Small intestine (tissue), 7 donors: ENCODE results near the gene RPL19. TPM values are rescaled to one million over a fixed set of nuclear protein-coding genes. Genes with fewer than 3 reads are reported as not detected.

Experiments used
- DNase-seq, 2 donors: peaks; one replicate each; pipeline versions ENCODE4 v3.0.0 to v3.0.0-alpha.2; 2013
- FAIRE-seq: peaks from 2 replicates; lab custom pipeline; 2012; peaks lifted over from hg19 to GRCh38; lab: Jason Lieb, UNC
- H3K27ac ChIP-seq, 3 donors: one replicate each; pipeline ENCODE4 v1.5.1; 2013; ENCODE audit warnings: low read length in 2 of 3, mild to moderate bottlenecking in 2 of 3, control low read depth in 1 of 3, inconsistent platforms in 1 of 3, low read depth in 1 of 3, moderate library complexity in 1 of 3
- H3K27me3 ChIP-seq, 3 donors: one replicate each; pipeline ENCODE4 v1.6.1; 2013; ENCODE audit warnings: low read length in 3 of 3, inconsistent platforms in 1 of 3; ENCODE audit not compliant: control insufficient read depth in 3 of 3, insufficient read depth in 3 of 3
- H3K36me3 ChIP-seq, 3 donors: one replicate each; pipeline ENCODE4 v1.6.1; 2013; ENCODE audit warnings: low read length in 3 of 3, inconsistent platforms in 1 of 3, low read depth in 1 of 3, mild to moderate bottlenecking in 1 of 3, moderate library complexity in 1 of 3; ENCODE audit not compliant: control insufficient read depth in 3 of 3, insufficient read depth in 2 of 3
- H3K4me1 ChIP-seq, 3 donors: one replicate each; pipeline ENCODE4 v1.6.1; 2013; ENCODE audit warnings: low read length in 2 of 3, inconsistent platforms in 1 of 3, low read depth in 1 of 3, mild to moderate bottlenecking in 1 of 3, moderate library complexity in 1 of 3; ENCODE audit not compliant: control insufficient read depth in 3 of 3, insufficient read depth in 2 of 3
- H3K4me3 ChIP-seq, 3 donors: one replicate each; pipeline ENCODE4 v1.5.1; 2013; ENCODE audit warnings: low read length in 3 of 3, control low read depth in 1 of 3, inconsistent platforms in 1 of 3, low read depth in 1 of 3, mild to moderate bottlenecking in 1 of 3, moderate library complexity in 1 of 3
- H3K9me3 ChIP-seq, 2 donors: one replicate each; pipeline ENCODE4 v1.6.1; 2013; ENCODE audit warnings: low read depth in 1 of 2, low read length in 1 of 2; ENCODE audit not compliant: control insufficient read depth in 2 of 2, insufficient read depth in 1 of 2
- WGBS, 3 donors: extraction: QIAGEN DNeasy Blood & Tissue Kit; methylation state at CpG; one replicate each; pipeline ENCODE4 v1.1.7; 2013; 5-methylcytosine and 5-hydroxymethylcytosine counted together
- polyA plus RNA-seq, 4 donors: library from polyadenylated mRNA; stranded (reverse) in 3 of 4; unstranded in 1 of 4; fragments of 200-250 nt in 3 of 4; fragments of 120-200 nt in 1 of 4; gene quantifications; one replicate each; pipeline versions ENCODE4 v1.2.1 to v1.2.3, GENCODE V29; 2013
- donor health status: healthy with polysubstance abuse.
- donor health status: control.
- donor health status: control.
- donor health status: Bipolar disorder and iron deficiency.
- donor health status: healthy.

RPL19 gene
- polyA plus RNA-seq, 4 donors = 1,923 to 3,263 (median 2,767) TPM

- peaks cover 0 to 41% (median 2%) of the 10 kb centered on the region in 3 donors for H3K27me3 ChIP-seq
- WGBS, 3 donors = 40 to 63% (median 48%) methylated on average over 7 of the region's 7 CpGs
Observed at GRCh38 chr17:39208136-39208535, 8.1 kb downstream of the RPL19 start.

GRCh38 chr17:39208893-39209292 lies 8.8 kb downstream of the RPL19 start:
- no peak overlapping the region for H3K27ac ChIP-seq
- DNase-seq (peak in 1 of 2 donors; percentile 49), FAIRE-seq (no peak)
- peaks cover 0 to 43% (median 2%) of the 10 kb centered on the region in 3 donors for H3K27me3 ChIP-seq
- no peak overlapping the region for H3K4me3 ChIP-seq
- H3K9me3 ChIP-seq = no peaks in the 10 kb centered on the region
- peaks cover 1 to 18% (median 3%) of the 10 kb centered on the region in 3 donors for H3K36me3 ChIP-seq
- H3K4me1 ChIP-seq = peaks cover 0 to 14% (median 0%) of the 10 kb centered on the region in 3 donors
- WGBS, 3 donors = 29 to 36% (median 29%) methylated on average over 8 of the region's 8 CpGs

More at GRCh38 chr17:39208136-39208535, 8.1 kb downstream of the RPL19 start:
- H3K4me1 ChIP-seq = peaks cover 0 to 14% (median 0%) of the 10 kb centered on the region in 3 donors
- no peak overlapping the region for H3K4me3 ChIP-seq
- DNase-seq = no peak
- no peak for FAIRE-seq
- no peak overlapping the region for H3K27ac ChIP-seq
- H3K9me3 ChIP-seq = no peaks in the 10 kb centered on the region
- H3K36me3 ChIP-seq = peaks cover 5 to 26% (median 8%) of the 10 kb centered on the region in 3 donors

DNA sequence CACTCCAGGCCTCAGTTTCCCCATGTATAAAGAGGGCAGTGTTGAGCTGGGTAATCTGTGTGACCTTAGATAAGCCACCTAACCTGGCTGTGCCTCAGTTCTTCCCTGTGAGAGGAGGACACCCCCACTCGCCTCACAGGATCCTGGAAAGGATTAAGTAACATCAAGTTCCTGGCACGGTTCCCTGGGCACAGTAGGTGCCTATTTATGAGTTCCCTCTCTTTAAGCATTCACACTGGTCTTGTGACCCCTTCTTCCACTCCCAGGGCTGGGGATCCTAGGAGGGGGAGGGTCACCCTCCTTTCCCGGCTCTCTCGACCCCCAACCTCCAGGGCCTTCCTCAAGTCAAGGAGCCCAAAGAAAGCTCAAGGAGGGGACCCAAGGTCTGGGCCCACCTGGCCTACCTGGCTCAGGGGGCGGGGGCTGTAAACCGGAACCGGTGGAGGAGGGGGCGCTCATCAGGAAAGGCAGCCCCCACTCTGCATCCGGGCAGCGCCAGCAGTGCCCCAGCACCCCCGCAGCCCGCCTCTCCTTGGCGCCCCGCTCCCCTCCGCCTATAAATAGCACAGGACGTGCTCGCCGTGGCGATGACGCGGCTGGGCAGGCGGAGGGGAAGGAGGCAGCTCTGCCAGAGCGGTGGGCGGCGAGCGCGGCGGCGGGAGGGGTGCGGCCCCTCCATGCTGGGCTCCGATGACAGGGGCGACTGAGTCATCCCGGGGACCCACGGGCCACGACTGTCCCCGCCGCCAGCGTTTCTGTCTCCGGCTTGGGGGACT lies 9.4 kb downstream of the RPL19 start:
- peaks cover 0 to 14% (median 0%) of the 10 kb centered on the region in 3 donors for H3K4me1 ChIP-seq
- H3K9me3 ChIP-seq = no peaks in the 10 kb centered on the region
- no peak overlapping the region for H3K27ac ChIP-seq
- peak overlapping the region in 1 of 3 donors; percentile 30 for H3K4me3 ChIP-seq
- peaks cover 0 to 12% (median 0%) of the 10 kb centered on the region in 3 donors for H3K36me3 ChIP-seq
- DNase-seq (peak in 1 of 2 donors; percentile 56), FAIRE-seq (no peak)
- H3K27me3 ChIP-seq = peaks cover 0 to 45% (median 2%) of the 10 kb centered on the region in 3 donors
- 3 to 7% (median 7%) methylated on average over 20 to 39 of the region's 39 CpGs for WGBS, 3 donors

DNA sequence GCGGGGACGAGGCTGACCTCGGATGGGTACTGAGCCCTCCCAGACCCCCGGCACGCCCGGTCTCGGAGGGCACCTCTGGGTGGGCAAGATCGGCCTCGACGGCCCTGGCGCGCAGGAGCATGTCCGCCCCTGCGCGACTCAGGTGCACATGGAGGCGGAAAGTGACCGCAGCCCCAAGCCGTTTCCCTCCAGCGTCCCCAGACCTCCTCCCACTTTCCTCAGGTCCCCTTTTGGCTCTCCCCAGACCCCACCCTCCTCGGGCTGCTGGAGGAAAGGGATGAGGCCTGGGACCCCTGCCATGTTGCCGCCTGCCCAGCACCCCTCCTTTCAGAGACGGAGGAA lies 10.0 kb downstream of the RPL19 start:
- H3K4me3 ChIP-seq = peak overlapping the region in 1 of 3 donors; percentile 30
- WGBS, 3 donors = 9 to 23% (median 15%) methylated on average over 14 to 22 of the region's 22 CpGs
- no peak for DNase-seq
- H3K4me1 ChIP-seq = peaks cover 0 to 14% (median 0%) of the 10 kb centered on the region in 3 donors
- no peaks in the 10 kb centered on the region for H3K9me3 ChIP-seq
- FAIRE-seq = no peak
- H3K36me3 ChIP-seq = peaks cover 0 to 7% (median 0%) of the 10 kb centered on the region in 3 donors
- H3K27ac ChIP-seq = no peak overlapping the region
- peaks cover 0 to 50% (median 2%) of the 10 kb centered on the region in 3 donors for H3K27me3 ChIP-seq

DNA sequence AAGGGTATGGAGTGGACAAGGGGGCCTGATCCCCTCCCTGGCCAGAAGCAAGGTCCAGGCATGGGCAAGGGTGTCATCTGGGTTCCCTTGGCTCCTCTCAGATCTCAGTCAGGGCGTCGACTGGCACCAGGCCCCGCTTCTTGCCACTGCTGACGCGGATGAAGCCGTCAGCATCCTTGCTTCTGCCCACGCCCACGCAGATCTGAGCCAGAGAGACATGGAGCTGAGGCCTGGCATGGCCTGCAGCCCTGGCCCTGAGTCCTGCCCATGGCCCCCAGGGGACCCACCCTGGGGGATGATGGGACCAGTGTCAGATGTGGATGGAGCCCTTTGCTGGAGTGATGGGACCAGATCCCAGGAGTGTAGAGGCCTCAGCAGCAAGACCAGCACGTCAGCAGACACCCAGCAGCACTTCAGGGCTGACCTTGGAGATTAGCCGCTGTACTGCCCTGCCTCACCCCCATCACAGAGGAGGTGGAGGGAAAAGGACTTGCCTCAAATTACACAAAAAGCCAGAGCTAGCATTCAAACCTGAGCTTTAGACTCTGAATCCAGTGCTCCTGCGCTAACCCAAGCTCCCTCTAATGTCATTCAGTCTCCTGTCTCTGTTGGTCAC lies 12.2 kb downstream of the RPL19 start:
- H3K27me3 ChIP-seq = peaks cover 0 to 68% (median 2%) of the 10 kb centered on the region in 3 donors
- H3K4me1 ChIP-seq = peaks cover 0 to 14% (median 0%) of the 10 kb centered on the region in 3 donors
- WGBS, 3 donors = 74 to 84% (median 74%) methylated on average over 11 of the region's 11 CpGs
- H3K9me3 ChIP-seq = no peaks in the 10 kb centered on the region
- no peak overlapping the region for H3K27ac ChIP-seq
- FAIRE-seq = no peak
- H3K4me3 ChIP-seq = no peak overlapping the region
- H3K36me3 ChIP-seq = no peaks in the 10 kb centered on the region
- DNase-seq = no peak

DNA sequence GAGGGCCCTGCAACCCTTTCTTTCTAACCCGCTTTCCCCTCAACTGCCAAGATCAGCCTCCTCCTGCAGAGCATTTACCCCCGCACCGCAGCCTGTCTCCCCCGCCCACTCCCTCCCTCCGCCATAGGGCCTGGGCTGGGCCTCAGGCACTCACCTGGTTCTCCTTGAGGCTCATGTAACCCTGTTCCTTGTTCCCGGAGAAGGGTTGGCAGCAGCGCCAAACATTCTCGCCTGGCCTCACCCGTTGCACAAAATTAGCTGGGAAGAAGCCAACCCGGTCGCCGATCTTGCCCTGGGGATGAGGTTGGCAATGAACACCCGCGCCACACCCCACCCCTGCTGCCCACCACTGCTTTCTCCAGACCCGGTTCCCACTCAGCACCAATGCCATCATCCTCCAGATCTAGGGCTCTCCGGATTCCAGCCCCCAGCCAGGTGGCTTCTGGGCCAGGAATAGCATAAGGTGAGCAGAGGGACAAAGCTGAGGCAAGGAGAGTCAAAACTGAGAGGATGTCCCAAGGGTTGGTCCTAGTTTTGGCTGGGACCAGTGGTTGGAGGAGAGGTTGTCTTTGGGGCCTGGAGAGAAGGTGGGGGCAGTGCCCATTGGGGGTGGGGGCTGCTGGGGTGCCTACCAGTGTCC lies 12.9 kb downstream of the RPL19 start:
- H3K4me3 ChIP-seq = no peak overlapping the region
- DNase-seq = no peak
- H3K27me3 ChIP-seq = peaks cover 0 to 73% (median 2%) of the 10 kb centered on the region in 3 donors
- H3K9me3 ChIP-seq = no peaks in the 10 kb centered on the region
- no peaks in the 10 kb centered on the region for H3K36me3 ChIP-seq
- no peak overlapping the region for H3K27ac ChIP-seq
- no peak for FAIRE-seq
- peaks cover 0 to 14% (median 0%) of the 10 kb centered on the region in 3 donors for H3K4me1 ChIP-seq
- 21 to 60% (median 32%) methylated on average over 16 of the region's 16 CpGs for WGBS, 3 donors

DNA sequence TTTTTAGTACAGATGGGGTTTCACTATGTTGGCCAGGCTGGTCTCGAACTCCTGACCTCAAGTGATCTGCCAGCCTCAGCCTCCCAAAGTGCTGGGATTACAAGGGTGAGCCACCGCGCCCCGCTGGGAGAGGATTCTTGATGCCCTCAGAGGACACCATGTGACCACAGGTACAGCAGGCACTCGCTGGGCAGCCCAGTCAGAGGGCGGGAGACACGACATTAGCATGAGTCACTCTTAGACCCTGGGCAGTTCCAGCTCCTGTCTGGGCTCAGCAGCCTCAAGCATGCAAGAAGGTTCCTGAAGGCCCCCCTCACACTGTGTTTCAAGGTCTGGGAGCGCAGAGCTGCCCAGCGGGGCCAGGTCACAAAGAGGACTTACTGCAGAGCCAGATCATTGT lies 13.8 kb downstream of the RPL19 start:
- Histone ChIP-seq H3K4me3 (no peak overlapping the region), H3K27me3 (peaks cover 0 to 74% (median 1%) of the 10 kb centered on the region in 3 donors), H3K4me1 (peaks cover 0 to 14% (median 0%) of the 10 kb centered on the region in 3 donors), H3K36me3 (no peaks in the 10 kb centered on the region), H3K27ac (no peak overlapping the region), H3K9me3 (no peaks in the 10 kb centered on the region)
- WGBS, 3 donors = 32 to 68% (median 35%) methylated on average over 8 to 9 of the region's 9 CpGs
- FAIRE-seq (no peak), DNase-seq (peak in 1 of 2 donors; percentile 48)

DNA sequence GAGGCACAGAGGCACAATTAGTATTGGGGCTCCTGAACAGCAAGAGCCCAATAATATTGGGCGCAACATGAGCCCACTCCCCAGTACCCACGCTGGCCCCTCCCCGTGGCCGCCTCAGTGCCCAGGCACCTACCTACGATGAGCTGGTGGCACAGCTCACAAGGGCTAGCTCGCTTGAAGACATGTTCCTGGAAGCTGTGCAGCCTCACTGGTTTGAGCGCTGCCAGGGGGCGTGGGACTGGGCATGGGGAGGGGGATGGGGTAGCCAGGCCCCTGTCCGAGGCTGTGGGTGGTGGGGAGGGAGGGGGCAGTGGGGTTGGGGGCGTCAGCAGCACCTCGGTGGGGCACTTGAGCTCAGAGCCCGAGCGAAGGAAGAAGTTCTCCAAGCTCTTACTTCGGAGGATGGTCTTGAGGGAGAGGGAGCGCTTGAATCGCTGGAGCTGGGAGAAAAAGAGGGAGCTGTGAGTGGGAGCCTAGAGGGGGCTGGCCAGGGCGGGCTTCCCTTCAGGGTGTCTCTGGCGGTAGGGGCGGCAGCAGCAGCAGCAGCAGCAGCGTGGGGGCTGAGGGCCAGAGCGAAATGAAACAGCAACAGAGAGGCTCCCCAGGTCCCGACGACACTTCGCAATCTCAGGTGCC lies 17.8 kb downstream of the RPL19 start:
- WGBS, 3 donors = 20 to 29% (median 24%) methylated on average over 24 of the region's 24 CpGs
- Histone ChIP-seq H3K4me3 (no peak overlapping the region), H3K27me3 (peaks cover 0 to 70% (median 0%) of the 10 kb centered on the region in 3 donors), H3K9me3 (no peaks in the 10 kb centered on the region), H3K36me3 (no peaks in the 10 kb centered on the region), H3K4me1 (no peaks in the 10 kb centered on the region), H3K27ac (no peak overlapping the region)
- FAIRE-seq (no peak), DNase-seq (no peak)
